Spleen (tissue), 7 donors: ENCODE data around the gene APOL4.

Experiments used
- POLR2A ChIP-seq, 3 donors: fragments of 450-650 bp; IDR thresholded peaks; one replicate each; pipeline ENCODE4 v1.5.1; 2017; ENCODE audit warnings: antibody characterized with exemption in 3 of 3, mild to moderate bottlenecking in 1 of 3
- POLR2AphosphoS5 ChIP-seq, 3 donors: sonication (generic); formaldehyde crosslinking; IDR thresholded peaks; one replicate each; pipeline ENCODE4 v1.5.1; 2017; ENCODE audit warnings: antibody characterized with exemption in 3 of 3
- TF ChIP-seq, protein P1 (sequence below), 11 experiments: fragments of 200-600 bp in 7 of 11; fragments of 450-650 bp in 4 of 11; sonication (generic) in 4 of 11; IDR thresholded peaks in 8 of 11; conservative IDR thresholded peaks in 3 of 11; 1 replicate in 7 of 11; 2 replicates in 4 of 11; pipeline versions ENCODE4 v1.4.0 to v1.8.0; 2016 to 2021; ENCODE audit warnings: antibody characterized with exemption in 11 of 11, inconsistent platforms in 4 of 11, mild to moderate bottlenecking in 1 of 11
- donor health status: DM: no; HTN: no; CAD: no; lungs with moderate emphysema.
- donor health status: DM: no; HTN: no; CAD: no.
- donor health status: DM: no; HTN: no; CAD: no.

DNA sequence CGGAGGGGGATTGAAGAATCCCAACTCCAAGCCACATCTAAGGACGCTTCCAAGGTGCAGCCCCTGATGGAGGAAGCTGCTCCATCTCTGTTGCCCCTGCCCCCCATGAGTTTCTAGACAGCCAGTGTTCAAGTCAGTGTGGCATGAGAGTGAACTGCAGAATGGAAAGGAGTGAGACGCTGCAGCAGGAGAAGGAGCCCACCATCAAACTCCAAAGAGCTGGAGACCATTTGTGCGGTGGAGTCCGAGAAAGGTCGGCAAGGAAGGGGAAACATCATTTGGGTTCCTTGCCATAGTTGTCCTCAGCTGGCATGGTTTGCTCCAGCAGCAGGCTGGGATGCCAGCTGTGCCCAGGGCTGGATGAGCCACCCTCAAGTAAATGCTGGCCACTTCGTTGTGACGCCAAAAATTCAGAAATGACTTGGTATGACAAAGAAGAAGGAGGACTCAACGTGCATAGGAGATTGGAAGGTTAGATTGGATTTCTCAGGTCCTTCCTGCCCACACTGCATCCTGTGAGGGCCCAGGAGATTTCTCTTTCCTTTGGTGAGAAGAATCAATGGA is 21.4 kb upstream of the APOL4 start:
- TF ChIP-seq POLR2A (IDR thresholded peaks at IDR 0.05) (no peak), POLR2AphosphoS5 (IDR thresholded peaks at IDR 0.05) (no peak)
- TF ChIP-seq, protein P1, sequence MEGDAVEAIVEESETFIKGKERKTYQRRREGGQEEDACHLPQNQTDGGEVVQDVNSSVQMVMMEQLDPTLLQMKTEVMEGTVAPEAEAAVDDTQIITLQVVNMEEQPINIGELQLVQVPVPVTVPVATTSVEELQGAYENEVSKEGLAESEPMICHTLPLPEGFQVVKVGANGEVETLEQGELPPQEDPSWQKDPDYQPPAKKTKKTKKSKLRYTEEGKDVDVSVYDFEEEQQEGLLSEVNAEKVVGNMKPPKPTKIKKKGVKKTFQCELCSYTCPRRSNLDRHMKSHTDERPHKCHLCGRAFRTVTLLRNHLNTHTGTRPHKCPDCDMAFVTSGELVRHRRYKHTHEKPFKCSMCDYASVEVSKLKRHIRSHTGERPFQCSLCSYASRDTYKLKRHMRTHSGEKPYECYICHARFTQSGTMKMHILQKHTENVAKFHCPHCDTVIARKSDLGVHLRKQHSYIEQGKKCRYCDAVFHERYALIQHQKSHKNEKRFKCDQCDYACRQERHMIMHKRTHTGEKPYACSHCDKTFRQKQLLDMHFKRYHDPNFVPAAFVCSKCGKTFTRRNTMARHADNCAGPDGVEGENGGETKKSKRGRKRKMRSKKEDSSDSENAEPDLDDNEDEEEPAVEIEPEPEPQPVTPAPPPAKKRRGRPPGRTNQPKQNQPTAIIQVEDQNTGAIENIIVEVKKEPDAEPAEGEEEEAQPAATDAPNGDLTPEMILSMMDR (IDR thresholded peaks at IDR 0.05 in 8 of 11, conservative IDR thresholded peaks at IDR 0.05 in 3 of 11) = no peak
